ENCODE data around the gene TMEM163. TPM values are rescaled to one million over a fixed set of nuclear protein-coding genes. Genes with fewer than 3 reads are reported as not detected.

TMEM163 gene
- total RNA-seq, 2 experiments from 2014 or later, result not detected

DNA sequence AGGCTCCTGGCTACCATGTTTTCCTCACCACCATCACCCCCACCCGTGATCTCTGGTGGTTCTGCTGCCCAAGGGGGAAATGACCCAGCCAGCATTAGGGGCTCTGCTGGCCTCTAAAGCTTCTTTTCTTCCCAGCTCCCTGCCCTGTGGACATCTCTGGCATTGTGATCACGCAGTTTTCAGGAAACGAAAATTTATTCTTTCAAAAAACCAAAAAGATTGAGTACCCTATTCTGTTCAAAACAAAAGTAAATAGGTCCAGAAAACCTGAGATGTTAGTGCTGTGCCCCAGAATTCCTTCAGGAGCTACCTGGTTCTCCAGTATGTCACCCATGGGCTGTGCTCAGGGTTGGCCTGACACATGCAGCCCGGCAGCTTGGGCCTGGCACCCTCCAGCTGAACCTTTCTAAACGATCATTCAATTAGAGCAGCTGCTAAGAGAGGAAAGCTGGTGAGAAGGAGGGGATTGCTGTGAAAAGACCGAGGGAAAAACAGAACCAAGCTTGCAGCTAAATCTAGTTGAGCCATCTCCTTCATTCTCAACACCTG is 307.4 kb downstream of the TMEM163 start:
- Mint-ChIP-seq H3K4me3 (no peak overlapping the region), H3K27me3 (no peaks in the 10 kb centered on the region), H3K27ac (no peak overlapping the region), H3K4me1 (peaks cover 25% of the 10 kb centered on the region), H3K9me3 (no peaks in the 10 kb centered on the region), H3K36me3 (peaks cover 6% of the 10 kb centered on the region)
- no peak for DNase-seq

GRCh38 chr2:134410831-134411231 is 308.0 kb downstream of the TMEM163 start:
- Mint-ChIP-seq H3K27me3 (no peaks in the 10 kb centered on the region), H3K4me1 (peaks cover 25% of the 10 kb centered on the region), H3K36me3 (peaks cover 8% of the 10 kb centered on the region), H3K9me3 (no peaks in the 10 kb centered on the region), H3K27ac (no peak overlapping the region), H3K4me3 (no peak overlapping the region)
- DNase-seq, result no peak

GRCh38 chr2:134410006-134410405 is 308.8 kb downstream of the TMEM163 start:
- Mint-ChIP-seq H3K4me1 (peaks cover 25% of the 10 kb centered on the region), H3K27me3 (no peaks in the 10 kb centered on the region), H3K36me3 (peaks cover 8% of the 10 kb centered on the region), H3K27ac (no peak overlapping the region), H3K4me3 (no peak overlapping the region), H3K9me3 (no peaks in the 10 kb centered on the region)
- no peak for DNase-seq

- H3K4me3 Mint-ChIP-seq, result no peak overlapping the region
- H3K4me1 Mint-ChIP-seq, result peaks cover 25% of the 10 kb centered on the region
- no peak overlapping the region for H3K27ac Mint-ChIP-seq
- H3K27me3 Mint-ChIP-seq, result no peaks in the 10 kb centered on the region
- DNase-seq, result no peak
- H3K36me3 Mint-ChIP-seq, result peaks cover 5% of the 10 kb centered on the region
- H3K9me3 Mint-ChIP-seq, result no peaks in the 10 kb centered on the region
These were observed 310.0 kb downstream of the TMEM163 start for GRCh38 chr2:134408791-134409190.

DNA sequence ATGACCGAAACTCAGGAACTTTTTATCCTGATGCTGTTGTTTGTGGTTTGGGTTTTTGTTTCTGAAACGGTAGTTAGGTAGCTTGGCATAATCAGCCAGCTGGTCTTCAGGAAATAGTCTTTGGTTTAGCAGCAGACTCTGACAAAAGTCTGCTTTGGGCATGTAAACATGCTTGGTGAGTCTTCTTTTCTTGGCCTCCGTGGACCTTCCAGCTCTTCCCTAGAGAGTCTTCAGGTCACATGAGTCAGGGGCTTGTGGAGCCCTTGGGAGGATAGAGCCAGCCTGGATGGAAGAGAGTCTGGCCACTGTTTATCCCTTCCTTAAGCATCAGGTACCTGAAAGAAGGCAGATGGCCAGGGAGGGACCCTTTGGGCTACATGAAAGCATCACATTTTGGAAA is 310.4 kb downstream of the TMEM163 start:
- H3K27ac Mint-ChIP-seq, result no peak overlapping the region
- no peak overlapping the region for H3K4me3 Mint-ChIP-seq
- H3K4me1 Mint-ChIP-seq, result peaks cover 25% of the 10 kb centered on the region

GRCh38 chr2:134407154-134407890 is 311.5 kb downstream of the TMEM163 start:
- no peak for DNase-seq
- Mint-ChIP-seq H3K9me3 (no peaks in the 10 kb centered on the region), H3K4me1 (peaks cover 25% of the 10 kb centered on the region), H3K36me3 (peaks cover 10% of the 10 kb centered on the region), H3K27me3 (no peaks in the 10 kb centered on the region), H3K4me3 (no peak overlapping the region), H3K27ac (no peak overlapping the region)

More for the DNA sequence above, 310.4 kb downstream of the TMEM163 start:
- Mint-ChIP-seq H3K36me3 (peaks cover 7% of the 10 kb centered on the region), H3K9me3 (no peaks in the 10 kb centered on the region), H3K27me3 (no peaks in the 10 kb centered on the region)
- DNase-seq, result no peak

DNA sequence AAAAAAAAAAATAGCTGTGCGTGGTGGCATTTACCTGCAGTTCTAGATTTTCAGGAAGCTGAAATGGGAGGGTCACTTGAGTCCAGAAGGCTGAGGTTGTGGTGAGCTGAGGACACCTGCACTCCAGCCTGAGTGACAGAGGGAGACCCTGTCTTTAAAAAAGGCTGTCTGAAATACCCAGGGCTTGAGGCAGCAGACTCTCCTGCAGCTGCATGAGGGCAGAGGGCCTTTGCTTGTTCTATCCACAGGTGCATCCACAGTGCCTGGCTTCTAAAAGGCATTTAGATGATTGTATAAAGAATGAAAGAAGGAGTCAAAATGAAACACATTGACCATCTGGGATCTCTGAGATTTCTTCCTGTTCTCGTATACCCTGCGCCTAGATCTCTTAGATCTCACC is 312.1 kb downstream of the TMEM163 start:
- H3K27ac Mint-ChIP-seq, result no peak overlapping the region

DNA sequence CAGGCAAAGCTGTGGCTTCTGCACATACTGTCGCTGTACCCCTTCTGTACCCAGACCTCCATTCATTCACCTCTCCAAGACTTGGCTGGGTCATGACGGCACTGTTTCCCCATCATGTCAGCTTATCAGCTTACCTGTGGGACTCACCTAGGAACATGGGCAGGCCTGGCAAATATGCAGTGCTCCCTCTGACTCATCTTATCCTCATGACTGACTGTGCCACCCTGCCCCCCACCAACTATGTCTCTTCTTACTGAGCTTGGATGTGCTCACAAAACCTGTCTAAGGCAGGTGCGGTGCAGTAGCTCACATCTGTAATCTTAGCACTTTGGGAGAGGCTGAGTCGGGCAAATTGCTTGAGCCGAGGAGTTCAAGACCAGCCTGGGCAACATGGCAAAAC is 312.5 kb downstream of the TMEM163 start:
- Mint-ChIP-seq H3K4me1 (peaks cover 18% of the 10 kb centered on the region), H3K36me3 (peaks cover 10% of the 10 kb centered on the region), H3K27ac (no peak overlapping the region), H3K9me3 (no peaks in the 10 kb centered on the region), H3K4me3 (no peak overlapping the region), H3K27me3 (no peaks in the 10 kb centered on the region)
- no peak for DNase-seq

More for the DNA sequence above, 312.1 kb downstream of the TMEM163 start:
- peaks cover 10% of the 10 kb centered on the region for H3K36me3 Mint-ChIP-seq
- H3K4me1 Mint-ChIP-seq, result peaks cover 23% of the 10 kb centered on the region
- no peaks in the 10 kb centered on the region for H3K9me3 Mint-ChIP-seq
- H3K4me3 Mint-ChIP-seq, result no peak overlapping the region
- H3K27me3 Mint-ChIP-seq, result no peaks in the 10 kb centered on the region
- no peak for DNase-seq

Other genes with a start within 250 kb of the TMEM163 start
- gene ACMSD, start 119.6 kb upstream of the TMEM163 start, total RNA-seq, result not detected
- gene CCNT2, start 199.8 kb upstream of the TMEM163 start, total RNA-seq, result 10 to 100 TPM; 28.3 to 29.1 TPM